ENCODE data around the gene ARID4B. TPM values are rescaled to one million over a fixed set of nuclear protein-coding genes. Genes with fewer than 3 reads are reported as not detected.

The ARID4B gene
- total RNA-seq, 1 experiment from 2014 or later = 28.3 TPM

GRCh38 chr1:235302143-235302542, 25.8 kb downstream of the ARID4B start:
- no peak overlapping the region for H3K4me3 ChIP-seq (replicated peaks in 1 of 2; ENCODE audit: low read depth in 1 of 2, low read length in 2 of 2)
- TF ChIP-seq YY1 (IDR thresholded peaks at IDR 0.05; ENCODE audit: extremely low read depth, insufficient replicate concordance, low read depth, low read length) = no peak
- no peak for TF ChIP-seq SP1 (IDR thresholded peaks at IDR 0.05; ENCODE audit: low read depth)
- no peak for TF ChIP-seq POLR2A (IDR thresholded peaks at IDR 0.05; ENCODE audit: borderline replicate concordance, extremely low read depth, insufficient read depth, insufficient read length)
- TF ChIP-seq EGR1 (IDR thresholded peaks at IDR 0.05; ENCODE audit: low read depth) = no peak
- TF ChIP-seq POLR2AphosphoS5 (IDR thresholded peaks at IDR 0.05; ENCODE audit: low read depth, low read length) = no peak
- no peak for TF ChIP-seq EZH2 (IDR thresholded peaks at IDR 0.05)
- no peak for TF ChIP-seq TCF7L2 (IDR thresholded peaks at IDR 0.05; ENCODE audit: borderline replicate concordance, extremely low read depth, insufficient read depth, insufficient read length)
- TF ChIP-seq REST (IDR thresholded peaks at IDR 0.05; ENCODE audit: low read depth) = no peak
- TF ChIP-seq, protein P1, sequence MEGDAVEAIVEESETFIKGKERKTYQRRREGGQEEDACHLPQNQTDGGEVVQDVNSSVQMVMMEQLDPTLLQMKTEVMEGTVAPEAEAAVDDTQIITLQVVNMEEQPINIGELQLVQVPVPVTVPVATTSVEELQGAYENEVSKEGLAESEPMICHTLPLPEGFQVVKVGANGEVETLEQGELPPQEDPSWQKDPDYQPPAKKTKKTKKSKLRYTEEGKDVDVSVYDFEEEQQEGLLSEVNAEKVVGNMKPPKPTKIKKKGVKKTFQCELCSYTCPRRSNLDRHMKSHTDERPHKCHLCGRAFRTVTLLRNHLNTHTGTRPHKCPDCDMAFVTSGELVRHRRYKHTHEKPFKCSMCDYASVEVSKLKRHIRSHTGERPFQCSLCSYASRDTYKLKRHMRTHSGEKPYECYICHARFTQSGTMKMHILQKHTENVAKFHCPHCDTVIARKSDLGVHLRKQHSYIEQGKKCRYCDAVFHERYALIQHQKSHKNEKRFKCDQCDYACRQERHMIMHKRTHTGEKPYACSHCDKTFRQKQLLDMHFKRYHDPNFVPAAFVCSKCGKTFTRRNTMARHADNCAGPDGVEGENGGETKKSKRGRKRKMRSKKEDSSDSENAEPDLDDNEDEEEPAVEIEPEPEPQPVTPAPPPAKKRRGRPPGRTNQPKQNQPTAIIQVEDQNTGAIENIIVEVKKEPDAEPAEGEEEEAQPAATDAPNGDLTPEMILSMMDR (IDR thresholded peaks at IDR 0.05 in 2 of 3, conservative IDR thresholded peaks at IDR 0.05 in 1 of 3; ENCODE audit: borderline replicate concordance in 1 of 3, insufficient read depth in 1 of 3, low read depth in 2 of 3, low read length in 2 of 3) = no peak
- no peak for TF ChIP-seq MAX (IDR thresholded peaks at IDR 0.05)
- no peak for TF ChIP-seq ZFX (IDR thresholded peaks at IDR 0.05)
- TF ChIP-seq CBX3 (IDR thresholded peaks at IDR 0.05; ENCODE audit: low read depth) = no peak
- no peak for TF ChIP-seq RAD21 (IDR thresholded peaks at IDR 0.05; ENCODE audit: low read depth)
- TF ChIP-seq CEBPB (IDR thresholded peaks at IDR 0.05; ENCODE audit: low read depth) = no peak
- no peak for TF ChIP-seq SIN3A (IDR thresholded peaks at IDR 0.05; ENCODE audit: low read depth)
- no peak for TF ChIP-seq SRF (IDR thresholded peaks at IDR 0.05; ENCODE audit: low read depth)
- intact Hi-C loops (cut with micrococcal nuclease) = no loop called here
- peaks cover 10 to 12% of the 10 kb centered on the region in 2 experiments; a peak in 2 of 4 replicates for H3K4me1 ChIP-seq (ENCODE audit: control insufficient read depth in 1 of 2, insufficient read depth in 2 of 2, low read length in 2 of 2)
- ChIA-PET POLR2A (no interaction called here), CTCF (no interaction called here), RAD21 (ENCODE audit: low non-redundant PET in 1 of 2, low total read pairs in 2 of 2, uncharacterized antibody in 2 of 2, unreplicated experiment in 2 of 2) (no interaction called here)
- no peak for ATAC-seq
- BruUV-seq (replicated peaks) = no TSS peak
- no peaks in the 10 kb centered on the region for H3K36me3 ChIP-seq (ENCODE audit: control insufficient read depth in 1 of 2, insufficient read depth in 2 of 2, low read length in 2 of 2)
- no peaks in the 10 kb centered on the region for H3K9me2 ChIP-seq (ENCODE audit: insufficient read depth)
- no peak overlapping the region for H2AFZ ChIP-seq (ENCODE audit: low read depth, low read length, poor library complexity, severe bottlenecking)
- 0 out of 2 replicates have a peak, but pooled peaks cover 3% of the 10 kb centered on the region for H4K20me1 ChIP-seq (ENCODE audit: insufficient read depth)
- H3K79me2 ChIP-seq (ENCODE audit: insufficient read depth, low read length) = peaks cover 93% of the 10 kb centered on the region
- H3K27ac ChIP-seq (ENCODE audit: low read depth, low read length) = no peak overlapping the region
- no peak for DNase-seq (ENCODE audit: low read depth, low spot score)
- H3K27me3 ChIP-seq (ENCODE audit: insufficient read depth, low read length) = no peaks in the 10 kb centered on the region
- H3K9ac ChIP-seq (ENCODE audit: low read length) = no peak overlapping the region
- no peak overlapping the region for H3K4me2 ChIP-seq (ENCODE audit: low read length)
- H3K9me3 ChIP-seq (ENCODE audit: control insufficient read depth in 1 of 2, insufficient read depth in 1 of 2, low read depth in 1 of 2, low read length in 2 of 2) = no peaks in the 10 kb centered on the region
